GM21529 (cell line): ENCODE results near the gene TBK1.
"Not testable (repeated sequence)": the region's sequence is repeated elsewhere in the genome, so short reads cannot be mapped to it uniquely, and the experiment has no call there.

Source experiments
- ATAC-seq: cut with Tn5 transposase; IDR thresholded peaks from one replicate; pipeline ENCODE4 v1.9.1; 2021; ENCODE audit not compliant: unreplicated experiment

TBK1 gene

DNA sequence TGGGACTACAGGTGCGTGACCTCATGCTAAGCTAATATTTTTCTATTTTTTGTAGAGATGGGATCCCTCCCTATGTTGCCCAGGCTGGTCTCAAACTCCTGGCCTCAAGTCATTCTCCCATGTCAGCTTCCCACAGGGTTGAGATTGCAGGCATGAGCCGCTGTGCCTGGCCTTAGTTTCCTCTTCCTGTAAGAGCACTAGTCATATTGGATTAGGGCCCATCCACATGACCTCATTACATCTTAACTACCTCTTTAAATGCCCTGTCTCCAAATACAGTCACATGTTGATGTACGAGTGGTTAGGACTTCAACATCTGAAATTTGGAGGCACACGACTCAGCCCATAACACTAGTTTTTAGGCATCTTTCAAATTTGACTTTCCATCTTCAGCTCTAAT, 86.2 kb downstream of the TBK1 start:
- no peak for ATAC-seq

DNA sequence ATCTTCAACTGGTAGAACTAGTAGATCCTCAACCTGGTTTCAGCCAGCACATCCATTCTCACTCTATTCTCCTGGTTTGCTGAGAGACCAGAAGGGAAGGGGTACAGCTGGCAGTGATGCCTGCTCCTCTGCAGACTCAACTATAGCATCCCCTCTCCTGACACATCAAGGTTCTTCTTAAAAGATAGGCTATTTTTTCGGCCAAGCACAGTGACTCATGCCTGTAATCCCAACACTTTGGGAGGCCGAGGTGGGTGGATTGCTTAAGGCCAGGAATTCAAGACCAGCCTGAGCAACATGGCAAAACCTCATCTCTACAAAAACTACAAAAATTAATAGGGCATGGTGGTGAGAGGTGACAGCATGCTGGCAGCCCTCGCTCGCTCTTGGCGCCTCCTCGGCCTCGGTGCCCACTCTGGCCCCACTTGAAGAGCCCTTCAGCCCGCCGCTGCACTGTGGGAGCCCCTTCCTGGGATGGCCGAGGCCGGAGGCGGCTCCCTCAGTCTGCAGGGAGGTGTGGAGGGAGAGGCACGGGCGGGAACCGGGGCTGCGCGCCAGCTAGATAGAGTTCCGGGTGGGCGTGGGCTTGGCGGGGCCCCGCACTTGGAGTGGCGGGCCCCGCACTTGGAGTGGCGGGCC, 90.6 kb downstream of the TBK1 start:
- ATAC-seq: not testable (repeated sequence)

DNA sequence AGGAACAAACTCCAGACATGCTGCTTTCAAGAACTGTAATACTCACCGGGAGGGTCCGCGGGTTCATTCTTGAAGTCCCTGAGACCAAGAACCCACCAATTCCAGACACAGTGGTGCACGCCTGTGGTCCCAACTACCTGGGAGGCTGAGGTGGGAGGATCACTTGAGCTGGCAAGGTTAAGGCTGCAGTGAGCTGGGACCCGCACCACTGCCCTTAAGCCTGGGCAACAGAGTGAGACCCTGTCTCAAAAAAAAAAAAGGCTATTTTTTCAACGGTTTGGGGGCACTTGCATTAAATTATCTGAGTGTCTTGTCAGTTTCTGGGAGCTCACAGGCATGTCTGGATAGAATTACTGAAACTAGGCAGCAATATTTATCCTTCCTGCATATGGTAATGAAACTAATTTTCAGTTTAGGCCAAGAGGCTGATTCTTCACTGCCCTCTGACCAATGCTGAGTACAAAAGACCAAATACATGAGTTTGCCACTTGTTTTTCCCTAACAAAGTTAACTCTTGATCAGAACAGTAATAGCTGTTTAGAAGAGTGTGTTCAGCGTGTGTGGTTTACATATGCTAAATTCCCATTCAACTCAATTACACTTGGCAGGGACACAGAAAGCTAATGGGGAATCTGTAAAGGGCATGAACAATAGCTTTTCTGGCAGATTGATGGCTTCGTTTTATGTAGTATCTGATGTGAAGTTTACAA, 92.6 kb downstream of the TBK1 start:
- ATAC-seq: no peak

- no peak for ATAC-seq
Measured at GRCh38 chr12:64545081-64545382, 93.1 kb downstream of the TBK1 start.

DNA sequence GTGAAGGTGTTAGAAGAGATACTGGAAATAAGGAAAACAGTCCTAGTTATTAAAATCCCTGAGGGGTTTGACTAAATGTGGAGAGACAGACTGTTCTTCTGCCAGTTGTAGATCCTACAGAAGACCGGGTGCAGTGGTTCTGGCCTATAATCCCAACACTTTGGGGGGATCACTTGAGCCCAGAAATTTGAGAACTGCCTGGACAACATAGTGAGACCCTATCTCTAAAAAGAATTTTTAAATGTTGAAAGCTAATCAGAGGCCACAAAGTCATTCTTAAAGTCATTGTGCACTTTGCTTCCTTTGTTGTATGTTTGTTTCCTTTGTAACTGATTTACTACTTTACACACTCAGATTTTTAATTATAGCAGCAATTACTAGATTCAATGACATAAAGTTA, 97.2 kb downstream of the TBK1 start:
- ATAC-seq: no peak

GRCh38 chr12:64550755-64551154, 98.8 kb downstream of the TBK1 start:
- no peak for ATAC-seq

- no peak for ATAC-seq
Measured at GRCh38 chr12:64551676-64552075, 99.8 kb downstream of the TBK1 start.
